ENCODE results near the gene CCNL2.
"Not testable (repeated sequence)": the region's sequence is repeated elsewhere in the genome, so short reads cannot be mapped to it uniquely, and the experiment has no call there.

DNA sequence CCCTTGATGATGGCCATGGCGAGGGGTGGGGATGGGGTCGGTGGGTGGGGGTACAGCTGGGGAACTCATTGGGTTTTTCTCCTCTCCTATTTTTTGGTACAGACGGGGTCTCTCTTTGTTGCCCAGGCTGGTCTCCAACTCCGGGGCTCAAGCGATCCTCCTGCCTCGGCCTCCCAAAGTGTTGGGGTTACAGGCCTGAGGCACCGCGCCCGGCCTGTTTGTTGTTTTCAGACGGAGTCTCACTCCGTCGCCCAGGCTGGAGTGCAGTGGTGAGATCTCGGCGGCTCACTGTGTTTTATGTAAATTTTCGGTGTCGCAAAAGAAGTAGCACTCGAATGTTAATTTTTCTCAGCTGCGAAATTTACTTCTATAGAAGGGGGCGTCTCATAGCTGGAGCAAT is 47.5 kb upstream of the CCNL2 start:
- TF ChIP-seq, protein P1, sequence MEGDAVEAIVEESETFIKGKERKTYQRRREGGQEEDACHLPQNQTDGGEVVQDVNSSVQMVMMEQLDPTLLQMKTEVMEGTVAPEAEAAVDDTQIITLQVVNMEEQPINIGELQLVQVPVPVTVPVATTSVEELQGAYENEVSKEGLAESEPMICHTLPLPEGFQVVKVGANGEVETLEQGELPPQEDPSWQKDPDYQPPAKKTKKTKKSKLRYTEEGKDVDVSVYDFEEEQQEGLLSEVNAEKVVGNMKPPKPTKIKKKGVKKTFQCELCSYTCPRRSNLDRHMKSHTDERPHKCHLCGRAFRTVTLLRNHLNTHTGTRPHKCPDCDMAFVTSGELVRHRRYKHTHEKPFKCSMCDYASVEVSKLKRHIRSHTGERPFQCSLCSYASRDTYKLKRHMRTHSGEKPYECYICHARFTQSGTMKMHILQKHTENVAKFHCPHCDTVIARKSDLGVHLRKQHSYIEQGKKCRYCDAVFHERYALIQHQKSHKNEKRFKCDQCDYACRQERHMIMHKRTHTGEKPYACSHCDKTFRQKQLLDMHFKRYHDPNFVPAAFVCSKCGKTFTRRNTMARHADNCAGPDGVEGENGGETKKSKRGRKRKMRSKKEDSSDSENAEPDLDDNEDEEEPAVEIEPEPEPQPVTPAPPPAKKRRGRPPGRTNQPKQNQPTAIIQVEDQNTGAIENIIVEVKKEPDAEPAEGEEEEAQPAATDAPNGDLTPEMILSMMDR (IDR thresholded peaks at IDR 0.05): not testable (repeated sequence)
- not testable (repeated sequence) for TF ChIP-seq POLR2A (IDR thresholded peaks at IDR 0.05)

Data from lower leg skin (tissue), 3 donors.